ENCODE measurements around the gene LY6G6F. TPM values are rescaled to one million over a fixed set of nuclear protein-coding genes. Genes with fewer than 3 reads are reported as not detected.

Gene LY6G6F
- total and polyA plus RNA-seq, 2 of the 13 experiments (the other 11 are each of a cell fraction or from before 2014, with no cell fraction given), result not detected

DNA sequence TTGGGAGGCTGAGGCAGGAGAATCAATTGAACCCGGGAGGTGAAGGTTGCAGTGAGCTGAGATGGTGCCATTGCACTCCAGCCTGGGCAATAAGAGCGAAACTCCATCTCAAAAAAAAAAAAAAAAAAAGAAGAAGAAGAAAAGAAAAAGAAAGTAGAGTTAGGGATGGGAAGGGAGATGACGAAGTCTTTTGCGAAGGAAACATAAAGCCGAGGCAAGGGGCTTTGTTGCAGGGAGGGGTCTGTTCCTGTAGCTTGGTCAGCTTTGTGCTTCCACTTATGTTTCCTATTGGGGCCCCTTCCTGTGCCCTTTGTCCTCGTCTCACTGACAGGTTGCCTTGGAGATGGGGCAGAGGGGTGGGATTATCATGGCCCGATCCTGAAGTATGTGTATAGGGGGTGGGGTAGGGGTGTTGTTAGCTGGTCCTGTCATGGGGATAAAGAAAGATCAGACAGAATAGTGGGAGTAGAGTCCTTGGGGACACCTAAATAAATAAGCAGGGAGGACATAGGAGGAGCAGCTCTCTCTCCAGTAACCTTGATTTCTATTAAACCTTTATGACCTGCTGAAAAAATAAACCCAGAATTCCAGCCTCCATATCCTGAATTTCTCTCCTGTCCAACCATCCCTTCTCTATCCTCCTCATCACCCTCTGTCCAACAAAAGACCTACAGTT lies 30.8 kb downstream of the LY6G6F start (continued):
- TF ChIP-seq MTA3 (CRISPR knock-in tag; IDR thresholded peaks at IDR 0.05) (no peak), ZIK1 (CRISPR knock-in tag; IDR thresholded peaks at IDR 0.05; ENCODE audit: borderline replicate concordance, low read depth) (0 out of 2 replicates have a peak, but pooled peaks have one; percentile 66), MAZ (IDR thresholded peaks at IDR 0.05; ENCODE audit: borderline replicate concordance, low read depth, low read length) (peak; percentile 70), MAZ (CRISPR knock-in tag; IDR thresholded peaks at IDR 0.05; ENCODE audit: low read depth) (no peak), PRPF4 (IDR thresholded peaks at IDR 0.05; ENCODE audit: low read depth, low read length, poor library complexity, severe bottlenecking) (peak; percentile 87), PRMT3 (CRISPR knock-in tag; IDR thresholded peaks at IDR 0.05; ENCODE audit: borderline replicate concordance, low read depth) (no peak), MTF2 (CRISPR knock-in tag; IDR thresholded peaks at IDR 0.05; ENCODE audit: borderline replicate concordance) (peak; percentile 18; the same call in 1 of the 2 replicates), ZNF138 (CRISPR knock-in tag; IDR thresholded peaks at IDR 0.05; ENCODE audit: low read depth) (no peak), ZNF296 (CRISPR knock-in tag; conservative IDR thresholded peaks at IDR 0.05) (no peak), ZNF569 (CRISPR knock-in tag; IDR thresholded peaks at IDR 0.05; ENCODE audit: borderline replicate concordance) (no peak), GPN1 (CRISPR knock-in tag; IDR thresholded peaks at IDR 0.05; ENCODE audit: borderline replicate concordance) (no peak), NR1H2 (CRISPR knock-in tag; IDR thresholded peaks at IDR 0.05; ENCODE audit: borderline replicate concordance, low read depth) (no peak), UBTF (CRISPR knock-in tag; IDR thresholded peaks at IDR 0.05) (no peak), ZNF576 (CRISPR knock-in tag; IDR thresholded peaks at IDR 0.05) (no peak), ZNF616 (CRISPR knock-in tag; IDR thresholded peaks at IDR 0.05; ENCODE audit: low read depth) (no peak)
- TF ChIP-seq, protein P1, sequence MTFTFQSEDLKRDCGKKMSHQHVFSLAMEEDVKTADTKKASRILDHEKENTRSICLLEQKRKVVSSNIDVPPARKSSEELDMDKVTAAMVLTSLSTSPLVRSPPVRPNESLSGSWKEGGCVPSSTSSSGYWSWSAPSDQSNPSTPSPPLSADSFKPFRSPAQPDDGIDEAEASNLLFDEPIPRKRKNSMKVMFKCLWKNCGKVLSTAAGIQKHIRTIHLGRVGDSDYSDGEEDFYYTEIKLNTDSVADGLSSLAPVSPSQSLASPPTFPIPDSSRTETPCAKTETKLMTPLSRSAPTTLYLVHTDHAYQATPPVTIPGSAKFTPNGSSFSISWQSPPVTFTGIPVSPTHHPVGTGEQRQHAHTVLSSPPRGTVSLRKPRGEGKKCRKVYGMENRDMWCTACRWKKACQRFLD (CRISPR knock-in tag; IDR thresholded peaks at IDR 0.05; ENCODE audit: borderline replicate concordance), result no peak
- TF ChIP-seq, protein P2, sequence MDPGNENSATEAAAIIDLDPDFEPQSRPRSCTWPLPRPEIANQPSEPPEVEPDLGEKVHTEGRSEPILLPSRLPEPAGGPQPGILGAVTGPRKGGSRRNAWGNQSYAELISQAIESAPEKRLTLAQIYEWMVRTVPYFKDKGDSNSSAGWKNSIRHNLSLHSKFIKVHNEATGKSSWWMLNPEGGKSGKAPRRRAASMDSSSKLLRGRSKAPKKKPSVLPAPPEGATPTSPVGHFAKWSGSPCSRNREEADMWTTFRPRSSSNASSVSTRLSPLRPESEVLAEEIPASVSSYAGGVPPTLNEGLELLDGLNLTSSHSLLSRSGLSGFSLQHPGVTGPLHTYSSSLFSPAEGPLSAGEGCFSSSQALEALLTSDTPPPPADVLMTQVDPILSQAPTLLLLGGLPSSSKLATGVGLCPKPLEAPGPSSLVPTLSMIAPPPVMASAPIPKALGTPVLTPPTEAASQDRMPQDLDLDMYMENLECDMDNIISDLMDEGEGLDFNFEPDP (CRISPR knock-in tag; conservative IDR thresholded peaks at IDR 0.05), result no peak
- TF ChIP-seq, protein P3, sequence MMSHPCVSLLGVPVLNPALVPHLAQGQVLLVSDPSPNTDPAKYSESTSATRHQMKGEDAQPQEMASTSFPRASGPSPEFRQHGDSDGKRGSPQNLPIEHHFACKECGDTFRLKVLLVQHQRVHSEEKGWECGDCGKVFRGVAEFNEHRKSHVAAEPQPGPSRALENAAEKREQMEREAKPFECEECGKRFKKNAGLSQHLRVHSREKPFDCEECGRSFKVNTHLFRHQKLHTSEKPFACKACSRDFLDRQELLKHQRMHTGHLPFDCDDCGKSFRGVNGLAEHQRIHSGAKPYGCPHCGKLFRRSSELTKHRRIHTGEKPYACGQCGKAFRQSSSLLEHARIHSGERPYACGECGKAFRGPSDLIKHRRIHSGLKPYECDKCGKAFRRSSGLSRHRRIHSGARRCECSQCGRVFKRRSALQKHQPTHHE (CRISPR knock-in tag; IDR thresholded peaks at IDR 0.05; ENCODE audit: borderline replicate concordance), result no peak
- TF ChIP-seq, protein P4, sequence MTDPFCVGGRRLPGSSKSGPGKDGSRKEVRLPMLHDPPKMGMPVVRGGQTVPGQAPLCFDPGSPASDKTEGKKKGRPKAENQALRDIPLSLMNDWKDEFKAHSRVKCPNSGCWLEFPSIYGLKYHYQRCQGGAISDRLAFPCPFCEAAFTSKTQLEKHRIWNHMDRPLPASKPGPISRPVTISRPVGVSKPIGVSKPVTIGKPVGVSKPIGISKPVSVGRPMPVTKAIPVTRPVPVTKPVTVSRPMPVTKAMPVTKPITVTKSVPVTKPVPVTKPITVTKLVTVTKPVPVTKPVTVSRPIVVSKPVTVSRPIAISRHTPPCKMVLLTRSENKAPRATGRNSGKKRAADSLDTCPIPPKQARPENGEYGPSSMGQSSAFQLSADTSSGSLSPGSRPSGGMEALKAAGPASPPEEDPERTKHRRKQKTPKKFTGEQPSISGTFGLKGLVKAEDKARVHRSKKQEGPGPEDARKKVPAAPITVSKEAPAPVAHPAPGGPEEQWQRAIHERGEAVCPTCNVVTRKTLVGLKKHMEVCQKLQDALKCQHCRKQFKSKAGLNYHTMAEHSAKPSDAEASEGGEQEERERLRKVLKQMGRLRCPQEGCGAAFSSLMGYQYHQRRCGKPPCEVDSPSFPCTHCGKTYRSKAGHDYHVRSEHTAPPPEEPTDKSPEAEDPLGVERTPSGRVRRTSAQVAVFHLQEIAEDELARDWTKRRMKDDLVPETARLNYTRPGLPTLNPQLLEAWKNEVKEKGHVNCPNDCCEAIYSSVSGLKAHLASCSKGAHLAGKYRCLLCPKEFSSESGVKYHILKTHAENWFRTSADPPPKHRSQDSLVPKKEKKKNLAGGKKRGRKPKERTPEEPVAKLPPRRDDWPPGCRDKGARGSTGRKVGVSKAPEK (CRISPR knock-in tag; IDR thresholded peaks at IDR 0.05; ENCODE audit: borderline replicate concordance), result peak; percentile 95; the same call in 1 of the 2 replicates
